ENCODE data around the gene SLC9C2. TPM values are rescaled to one million over a fixed set of nuclear protein-coding genes. Genes with fewer than 3 reads are reported as not detected.

Gene SLC9C2
- total RNA-seq, 1 experiment from 2014 or later, result not detected

- TF ChIP-seq ZNF425 (CRISPR knock-in tag; conservative IDR thresholded peaks at IDR 0.05) (no peak), EMX1 (CRISPR knock-in tag; IDR thresholded peaks at IDR 0.05) (no peak), TEAD1 (CRISPR knock-in tag; IDR thresholded peaks at IDR 0.05) (no peak)
These were observed 42.5 kb downstream of the SLC9C2 start (continued) for GRCh38 chr1:173560285-173560880.

GRCh38 chr1:173555651-173556305 lies 47.1 kb downstream of the SLC9C2 start:
- H3K36me3 Mint-ChIP-seq, result no peaks in the 10 kb centered on the region
- ChIA-PET CTCF (no interaction called here), POLR2A (no interaction called here)
- TF ChIP-seq ATF6 (CRISPR knock-in tag; IDR thresholded peaks at IDR 0.05), result no peak
- TF ChIP-seq MYBL2 (CRISPR knock-in tag; IDR thresholded peaks at IDR 0.05), result no peak
- TF ChIP-seq FOXP1 (CRISPR knock-in tag; IDR thresholded peaks at IDR 0.05; ENCODE audit: borderline replicate concordance), result no peak
- TF ChIP-seq RORB (CRISPR knock-in tag; IDR thresholded peaks at IDR 0.05), result no peak
- no peak for TF ChIP-seq NR1H2 (CRISPR knock-in tag; IDR thresholded peaks at IDR 0.05)
- no peak for TF ChIP-seq SMAD4 (CRISPR knock-in tag; IDR thresholded peaks at IDR 0.05)
- TF ChIP-seq ETV6 (CRISPR knock-in tag; IDR thresholded peaks at IDR 0.05), result no peak
- no peak for TF ChIP-seq ATF1 (CRISPR knock-in tag; IDR thresholded peaks at IDR 0.05)
- TF ChIP-seq E2F4 (CRISPR knock-in tag; IDR thresholded peaks at IDR 0.05; ENCODE audit: borderline replicate concordance, low read depth), result no peak
- no peak for TF ChIP-seq TP53 (CRISPR knock-in tag; IDR thresholded peaks at IDR 0.05)
- no peak for TF ChIP-seq PRRX2 (CRISPR knock-in tag; IDR thresholded peaks at IDR 0.05)
- no peak for TF ChIP-seq E2F5 (CRISPR knock-in tag; IDR thresholded peaks at IDR 0.05)
- TF ChIP-seq SMAD3 (CRISPR knock-in tag; IDR thresholded peaks at IDR 0.05; ENCODE audit: borderline replicate concordance), result no peak
- TF ChIP-seq ZNF263 (CRISPR knock-in tag; IDR thresholded peaks at IDR 0.05; ENCODE audit: low read depth), result no peak
- TF ChIP-seq SP1 (CRISPR knock-in tag; conservative IDR thresholded peaks at IDR 0.05), result no peak
- no peak for TF ChIP-seq JAZF1 (CRISPR knock-in tag; IDR thresholded peaks at IDR 0.05)
- DNase-seq (ENCODE audit: low spot score) (no peak), ATAC-seq (no peak)
- H3K4me1 Mint-ChIP-seq, result no peaks in the 10 kb centered on the region
- H3K27ac Mint-ChIP-seq, result no peak overlapping the region
- no peaks in the 10 kb centered on the region for H3K9me3 Mint-ChIP-seq
- H3K4me3 Mint-ChIP-seq, result no peak overlapping the region
- no peaks in the 10 kb centered on the region for H3K27me3 Mint-ChIP-seq (ENCODE audit: low read depth)
